NCI-H748 (cell line): ENCODE measurements around the gene DOLK.
"Not testable (repeated sequence)": the region's sequence is repeated elsewhere in the genome, so short reads cannot be mapped to it uniquely, and the experiment has no call there.

Experiments used
- DNase-seq: peaks from one replicate; lab custom pipeline; 2025; ENCODE audit not compliant: unreplicated experiment; lab: John Stamatoyannopoulos, UW

The DOLK gene

GRCh38 chr9:128947527-128948301 is at the start of gene DOLK, which contains the start of gene NUP188:
Gene DOLK (minus strand): TSS chr9:128947603. CDS start chr9:128947303, 300 bp downstream.
Gene NUP188 (plus strand): TSS chr9:128947699. CDS start chr9:128947720, 21 bp downstream.
- peak; percentile 93 for DNase-seq

- no peak for DNase-seq
Measured at GRCh38 chr9:128995791-128996190, 48.4 kb upstream of the DOLK start.

GRCh38 chr9:128992995-128993394 is 45.6 kb upstream of the DOLK start:
- no peak for DNase-seq

- DNase-seq = no peak
Measured at GRCh38 chr9:128987805-128988204, 40.4 kb upstream of the DOLK start.

GRCh38 chr9:128986671-128987070 is 39.3 kb upstream of the DOLK start:
- no peak for DNase-seq

GRCh38 chr9:128983536-128983935 is 36.1 kb upstream of the DOLK start:
- DNase-seq = no peak

GRCh38 chr9:128979111-128979510 is 31.7 kb upstream of the DOLK start:
- no peak for DNase-seq

- DNase-seq = no peak
Measured at GRCh38 chr9:128972956-128973355, 25.6 kb upstream of the DOLK start.

GRCh38 chr9:128969491-128969890 is 22.1 kb upstream of the DOLK start:
- no peak for DNase-seq

GRCh38 chr9:128961403-128961802 is 14.0 kb upstream of the DOLK start:
- not testable (repeated sequence) for DNase-seq

GRCh38 chr9:128947277-128947526 is 201 bp downstream of the DOLK start:
- DNase-seq = no peak

GRCh38 chr9:128946571-128947276 is 679 bp downstream of the DOLK start:
- DNase-seq = peak; percentile 56

GRCh38 chr9:128945798-128946501 is 1.5 kb downstream of the DOLK start:
- DNase-seq = no peak

GRCh38 chr9:128944966-128945365 is 2.4 kb downstream of the DOLK start:
- not testable (repeated sequence) for DNase-seq

- DNase-seq = no peak
Measured at GRCh38 chr9:128943832-128944620, 3.4 kb downstream of the DOLK start.

GRCh38 chr9:128940946-128941755 is 6.3 kb downstream of the DOLK start:
- no peak for DNase-seq

- DNase-seq = no peak
Measured at GRCh38 chr9:128940271-128940921, 7.0 kb downstream of the DOLK start.

- no peak for DNase-seq
Measured at GRCh38 chr9:128937310-128938165, 9.9 kb downstream of the DOLK start.
